ENCODE results near the gene CCDC87.

CCDC87 gene

DNA sequence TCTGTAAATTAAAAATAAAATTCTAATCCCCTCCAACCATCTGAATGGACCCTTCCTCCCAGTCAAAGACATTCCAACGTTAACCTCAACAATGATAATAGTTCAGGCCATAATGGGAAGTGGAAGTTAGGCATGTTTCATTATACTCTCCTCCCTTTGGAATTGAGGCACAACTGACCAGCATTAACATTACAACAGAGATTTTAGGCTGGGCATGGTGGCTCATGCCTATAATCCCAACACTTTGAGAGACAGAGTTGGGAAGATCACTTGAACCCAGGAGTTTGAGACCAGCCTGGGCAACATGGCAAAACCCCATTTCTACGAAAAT is 22.0 kb downstream of the CCDC87 start:
- DNase-seq = no peak

GRCh38 chr11:66570079-66570849 is 22.6 kb downstream of the CCDC87 start:
- no peak for DNase-seq

DNA sequence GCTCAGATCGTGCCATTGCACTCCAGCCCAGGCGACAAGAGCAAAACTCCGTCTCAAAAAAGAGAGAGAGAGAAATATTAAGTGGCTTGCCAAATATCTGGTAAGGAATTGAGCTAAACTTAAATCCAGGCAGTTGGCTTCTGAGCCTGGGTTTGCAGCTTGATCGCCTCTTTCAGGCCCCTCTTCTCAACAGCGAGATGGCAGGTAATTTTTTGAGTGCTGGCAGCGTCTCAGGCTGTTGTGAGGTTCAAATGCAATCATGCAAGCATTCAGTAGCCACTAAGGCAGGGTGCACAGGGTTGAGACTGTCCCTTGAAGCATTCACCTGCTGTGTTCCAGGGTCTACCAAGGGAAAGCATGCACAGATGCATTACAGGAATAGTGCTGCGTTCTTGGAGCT is 23.8 kb downstream of the CCDC87 start:
- no peak for DNase-seq

DNA sequence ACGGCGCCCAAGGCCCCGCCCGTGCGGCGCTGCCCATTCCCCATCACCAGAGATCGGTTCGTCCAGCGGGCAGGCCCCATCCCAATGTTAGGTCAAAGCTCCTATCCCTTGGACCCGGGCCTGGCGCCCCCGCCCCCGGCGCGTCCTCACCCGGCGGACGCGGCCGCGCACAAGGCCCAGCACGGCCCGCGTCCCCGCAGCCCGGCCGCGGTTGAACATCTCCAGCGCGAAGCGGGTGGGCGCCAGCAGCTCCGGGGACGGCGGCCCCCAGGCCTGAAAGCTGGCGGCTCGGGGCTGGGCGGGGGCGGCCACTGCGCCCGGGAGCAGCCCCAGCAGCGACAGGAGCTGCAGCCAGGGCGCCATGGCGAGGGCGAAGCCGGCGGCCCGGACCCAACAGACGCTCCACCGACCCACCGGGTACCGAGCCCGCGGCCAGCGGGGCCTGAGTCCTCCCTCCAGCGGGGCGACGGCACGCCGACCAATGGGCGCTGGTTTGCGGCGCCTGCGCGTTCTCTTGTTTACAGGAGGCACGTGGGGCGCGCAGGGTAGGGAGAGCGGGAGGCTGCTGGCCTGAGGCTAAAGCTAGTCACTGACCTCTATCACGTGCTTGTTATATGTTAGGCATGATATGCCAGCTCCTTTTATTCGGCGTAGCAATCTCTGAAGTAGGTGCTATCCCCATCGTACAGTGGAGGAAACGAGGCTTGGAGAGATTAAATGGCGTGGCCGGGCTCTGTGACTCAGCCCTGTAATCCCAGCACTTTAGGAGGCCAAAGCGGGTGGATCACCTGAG is 24.5 kb downstream of the CCDC87 start, which contains the start of gene CTSF:
Gene CTSF (minus strand): TSS at position 483 of the 793 bp plus-strand sequence. CDS start 120 bp downstream, at position 363.
- peak; percentile 74 for DNase-seq

GRCh38 chr11:66567787-66568123 is 25.1 kb downstream of the CCDC87 start:
- DNase-seq = no peak

DNA sequence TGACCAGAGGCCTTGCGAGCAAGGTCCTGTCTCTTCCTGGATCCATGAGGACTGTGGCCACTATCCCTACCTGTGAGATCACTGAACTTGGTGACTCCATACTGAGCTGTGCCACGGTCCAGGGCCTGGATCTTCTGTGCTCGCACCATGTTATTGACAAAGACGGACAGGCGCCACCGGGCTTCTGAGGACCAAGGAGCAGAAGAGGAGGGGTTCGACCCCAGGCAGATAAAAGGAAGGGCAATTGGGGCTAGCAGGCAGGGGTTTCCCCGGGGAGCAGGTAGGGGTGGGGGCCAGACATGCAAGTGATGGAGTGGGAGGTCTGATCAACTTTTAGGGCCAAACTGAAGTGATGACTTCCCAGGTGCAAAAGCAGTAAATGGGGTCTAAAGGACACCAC is 26.6 kb downstream of the CCDC87 start:
- no peak for DNase-seq

GRCh38 chr11:66564984-66565383 is 27.9 kb downstream of the CCDC87 start:
- no peak for DNase-seq

DNA sequence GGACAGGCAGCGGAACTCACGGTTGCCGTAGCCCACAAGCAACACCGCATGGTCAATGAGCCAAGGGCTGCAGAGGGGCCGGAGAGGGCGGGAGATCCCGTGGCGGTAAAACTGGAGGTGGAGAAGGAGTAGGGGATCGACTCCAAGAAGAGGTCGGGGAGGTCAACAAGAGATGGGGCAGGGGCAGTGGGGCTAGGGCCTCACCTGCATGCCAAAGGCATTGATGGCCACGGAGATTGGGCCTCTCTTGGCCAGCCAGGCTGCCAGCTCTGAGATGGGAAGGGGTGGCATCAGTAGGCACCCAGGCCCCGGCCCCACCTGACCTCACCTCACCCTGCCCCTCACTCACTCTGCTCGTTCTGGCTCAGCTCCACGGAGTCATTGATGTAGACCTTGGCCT is 28.3 kb downstream of the CCDC87 start:
- no peak for DNase-seq

GRCh38 chr11:66563832-66564231 is 29.0 kb downstream of the CCDC87 start:
- no peak for DNase-seq

DNA sequence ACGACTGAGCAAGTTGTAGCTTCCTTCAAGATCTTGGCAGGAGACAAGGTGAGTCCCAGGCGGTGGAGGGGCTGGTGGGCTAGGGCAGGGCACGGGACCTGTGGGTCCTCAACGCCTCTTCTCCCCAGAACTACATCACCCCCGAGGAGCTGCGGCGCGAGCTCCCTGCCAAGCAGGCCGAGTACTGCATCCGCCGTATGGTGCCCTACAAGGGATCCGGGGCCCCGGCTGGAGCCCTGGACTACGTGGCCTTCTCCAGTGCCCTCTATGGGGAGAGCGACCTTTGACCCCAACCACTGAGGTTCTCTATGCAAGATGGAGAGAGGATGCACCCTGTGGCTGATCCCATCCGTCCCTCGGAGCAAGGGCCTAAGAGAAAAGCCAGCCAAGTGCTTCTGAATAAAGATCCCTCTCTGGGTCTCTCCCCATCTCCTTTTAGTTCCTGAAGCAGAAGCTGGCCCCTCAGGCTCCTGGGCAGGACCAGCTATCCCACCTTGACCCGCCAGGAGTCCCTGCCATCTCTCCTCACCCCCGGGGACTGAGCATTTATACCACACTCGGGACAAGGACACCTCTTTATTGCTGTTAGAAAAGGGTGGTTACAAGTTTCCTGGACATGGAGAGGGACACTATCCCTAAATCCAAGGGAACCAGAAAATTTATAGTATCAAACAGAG is 29.8 kb downstream of the CCDC87 start:
- no peak for DNase-seq

GRCh38 chr11:66562275-66562674 is 30.6 kb downstream of the CCDC87 start:
- no peak for DNase-seq

DNA sequence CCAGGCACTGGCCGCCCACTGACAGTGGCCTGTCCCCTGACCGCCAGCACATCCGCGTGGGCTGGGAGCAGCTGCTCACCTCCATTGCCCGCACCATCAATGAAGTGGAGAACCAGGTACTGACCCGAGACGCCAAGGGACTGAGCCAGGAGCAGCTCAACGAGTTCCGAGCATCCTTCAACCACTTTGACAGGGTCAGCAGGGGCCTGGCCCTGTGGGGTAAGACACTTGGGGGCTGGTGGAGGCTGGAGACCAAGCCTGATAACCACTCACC is 31.0 kb downstream of the CCDC87 start:
- DNase-seq = no peak

- no peak for DNase-seq
These were observed 31.5 kb downstream of the CCDC87 start for GRCh38 chr11:66561178-66561974.

- DNase-seq = no peak
These were observed 32.8 kb downstream of the CCDC87 start for GRCh38 chr11:66559866-66560676.

DNA sequence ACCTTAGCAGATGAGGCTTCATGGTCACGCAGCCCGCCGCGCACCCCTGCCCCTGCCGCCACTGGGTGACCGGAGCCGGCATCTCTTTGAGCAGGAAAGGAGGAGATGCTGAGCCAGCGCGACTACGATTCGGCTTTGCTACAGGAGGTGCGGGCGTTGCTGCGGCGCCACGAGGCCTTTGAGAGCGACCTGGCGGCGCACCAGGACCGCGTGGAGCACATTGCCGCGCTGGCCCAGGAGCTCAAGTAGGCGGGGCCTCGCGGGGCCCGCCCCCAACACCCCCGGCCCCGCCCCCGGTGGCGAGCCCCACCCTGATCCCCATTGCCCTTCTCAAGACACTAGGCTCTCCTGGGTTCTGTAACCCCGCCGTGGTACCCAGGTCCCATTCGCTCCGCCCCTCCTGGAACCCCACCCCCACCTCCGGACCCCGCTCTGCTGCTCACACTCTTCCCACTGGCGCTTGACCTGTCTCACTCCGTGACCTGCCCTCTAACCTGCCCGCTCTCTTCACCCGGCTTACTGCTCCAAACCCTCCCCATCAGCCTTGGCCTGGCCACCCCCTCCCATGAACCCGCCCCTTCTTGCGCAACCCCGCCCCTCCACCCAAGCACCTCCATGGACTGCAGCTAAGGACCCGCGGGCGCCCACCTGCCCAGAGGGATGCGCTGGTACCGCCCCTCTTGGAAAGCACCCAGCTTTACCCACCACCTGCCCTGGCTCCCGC is 33.6 kb downstream of the CCDC87 start:
- no peak for DNase-seq

GRCh38 chr11:66557733-66558326 is 35.0 kb downstream of the CCDC87 start:
- no peak for DNase-seq

- no peak for DNase-seq
These were observed 36.8 kb downstream of the CCDC87 start for GRCh38 chr11:66556086-66556485.

GRCh38 chr11:66555416-66555815 is 37.4 kb downstream of the CCDC87 start:
- DNase-seq = no peak

DNA sequence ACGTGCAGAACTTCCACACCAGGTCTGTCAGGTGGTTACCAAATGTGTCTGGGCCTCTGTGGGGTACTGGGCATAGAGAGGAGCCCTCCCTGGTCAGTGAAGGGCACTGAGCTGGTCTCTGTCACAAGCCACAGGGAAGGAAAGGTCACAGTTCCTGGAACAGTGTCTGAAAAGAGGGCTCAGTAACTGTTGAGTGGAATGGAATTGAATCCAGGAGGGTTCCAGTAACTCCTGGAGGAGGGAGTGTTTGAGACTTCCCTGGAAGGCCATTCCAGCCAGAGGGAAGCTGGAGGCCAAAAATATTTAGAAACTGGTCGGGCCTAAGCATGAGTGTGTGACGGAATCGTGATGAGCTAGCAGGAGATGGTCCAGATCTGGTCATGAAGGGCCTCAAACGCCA is 38.3 kb downstream of the CCDC87 start:
- DNase-seq = no peak

- no peak for DNase-seq
These were observed 42.0 kb downstream of the CCDC87 start for GRCh38 chr11:66550887-66551286.

DNA sequence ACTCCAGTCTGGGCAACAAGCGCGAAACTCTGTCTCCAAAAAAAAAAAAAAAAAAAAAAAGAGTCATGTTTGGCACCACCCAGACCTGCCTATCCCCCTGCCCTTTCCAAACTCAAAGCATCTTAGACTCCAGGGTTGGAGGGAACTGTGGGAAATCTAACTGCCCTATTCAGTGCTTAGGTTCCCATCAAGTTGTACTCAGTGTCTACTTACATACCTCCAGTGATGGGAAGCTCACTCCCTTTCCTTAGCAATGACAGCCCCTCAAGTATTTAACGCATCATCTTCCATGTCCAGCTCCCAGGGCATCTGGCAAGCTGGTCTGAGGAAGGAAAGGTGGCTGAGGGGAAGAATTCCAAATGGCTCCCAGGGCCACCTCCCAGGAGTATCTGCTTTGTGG is 43.2 kb downstream of the CCDC87 start:
- DNase-seq = no peak

Data from NCI-H226 (cell line).